Pancreas (tissue), 10 donors: ENCODE measurements around the gene ENTPD1. TPM values are rescaled to one million over a fixed set of nuclear protein-coding genes. Genes with fewer than 3 reads are reported as not detected.

Experiments used
- ATAC-seq, 4 donors: fragments of 200-7000 bp; cut with Tn5 transposase; one replicate each; pipeline versions ENCODE4 v1.8.0 to v1.9.1; 2020; ENCODE audit warnings: mild to moderate bottlenecking in 4 of 4, moderate library complexity in 4 of 4
- DNase-seq, 6 donors: peaks; one replicate each; pipeline ENCODE4 v3.0.0-alpha.2; 2020
- FAIRE-seq: peaks from 2 replicates; lab custom pipeline; 2012; peaks lifted over from hg19 to GRCh38; lab: Jason Lieb, UNC
- H3K27ac ChIP-seq, 4 donors: fragments of 200-600 bp; sonication (generic); 1 replicate in 3 of 4; 2 replicates in 1 of 4; pipeline versions ENCODE4 v1.5.0 to v1.8.0; 2020
- H3K27me3 ChIP-seq, 4 donors: fragments of 200-600 bp; one replicate each; pipeline ENCODE4 v1.8.0; 2021
- H3K36me3 ChIP-seq, 3 donors: fragments of 200-600 bp; sonication (generic) in 1 of 3; one replicate each; pipeline versions ENCODE4 v1.5.0 to v1.8.0; 2020 to 2021
- H3K4me1 ChIP-seq, 3 donors: fragments of 200-600 bp; one replicate each; pipeline ENCODE4 v1.8.0; 2021
- H3K4me3 ChIP-seq, 4 donors: fragments of 200-600 bp; sonication (generic) in 2 of 4; one replicate each; pipeline versions ENCODE4 v1.5.0 to v1.8.0; 2020 to 2021
- H3K9me3 ChIP-seq, 4 donors: fragments of 200-600 bp; one replicate each; pipeline ENCODE4 v1.8.0; 2021
- CTCF ChIP-seq, 4 donors: fragments of 200-600 bp; sonication (generic) in 3 of 4; IDR thresholded peaks; one replicate each; pipeline versions ENCODE4 v1.5.0 to v1.8.0; 2021; ENCODE audit warnings: antibody characterized with exemption in 4 of 4
- WGBS, 2 donors: extraction: QIAGEN DNeasy Blood & Tissue Kit; methylation state at CpG; one replicate each; pipeline ENCODE4 v1.1.7; 2013; 5-methylcytosine and 5-hydroxymethylcytosine counted together
- intact Hi-C, 3 donors: fragments of 100-400 bp; cut with DNase I; formaldehyde crosslinking; loops; one replicate each; pipeline versions ENCODE4 v1.11.1 to v1.14.2; 2022
- polyA plus RNA-seq, 2 donors: library from polyadenylated mRNA; stranded (reverse); fragments of 200-250 nt; gene quantifications; one replicate each; pipeline ENCODE4 v1.2.3, GENCODE V29; 2013
- total RNA-seq, 6 donors: library from RNA; stranded (reverse); fragmentation: NEBNext Ultra II Directional in 4 of 6; extraction: Animal tissue kit (Norgen Biotek cat#: 25700) in 4 of 6; gene quantifications; one replicate each; pipeline versions ENCODE4 v1.2.1 to v1.2.4, GENCODE V29; 2021 to 2023
- donor health status: healthy with polysubstance abuse.
- donor health status: DM: no; HTN: no; CAD: no; lungs with moderate emphysema.
- donor health status: DM: no; HTN: no; CAD: no.
- donor health status: control.
- donor health status: control.
- donor health status: Bipolar disorder and iron deficiency.
- donor health status: DM: yes; HTN: yes; CAD: no.
- donor health status: DM: no; HTN: no; CAD: no.
- donor health status: DM: no; HTN: no; CAD: no.
- donor health status: DM: yes; HTN: yes; CAD: no.

Gene ENTPD1
- total and polyA plus RNA-seq, 8 donors: 0.67 to 10.9 (median 1.8) TPM

- H3K27ac ChIP-seq: no peak overlapping the region
- no peak for FAIRE-seq
- 92 to 93% methylated on average over 3 of the region's 3 CpGs for WGBS, 2 donors
Observed at GRCh38 chr10:95784279-95784913, 28.4 kb downstream of the ENTPD1 start.

GRCh38 chr10:95785317-95785716 lies 29.4 kb downstream of the ENTPD1 start:
- no peak overlapping the region for H3K27ac ChIP-seq
- FAIRE-seq: no peak
- TF ChIP-seq CTCF (IDR thresholded peaks at IDR 0.05): no peak
- H3K4me1 ChIP-seq: no peaks in the 10 kb centered on the region
- H3K27me3 ChIP-seq: no peaks in the 10 kb centered on the region
- WGBS, 2 donors: 86 to 94% methylated on average over 1 of the region's 1 CpG
- H3K9me3 ChIP-seq: no peaks in the 10 kb centered on the region
- no peak for DNase-seq
- H3K36me3 ChIP-seq: no peaks in the 10 kb centered on the region
- intact Hi-C loops: no loop called here
- no peak for ATAC-seq
- no peak overlapping the region for H3K4me3 ChIP-seq

More at GRCh38 chr10:95784279-95784913, 28.4 kb downstream of the ENTPD1 start:
- no peaks in the 10 kb centered on the region for H3K27me3 ChIP-seq
- no peaks in the 10 kb centered on the region for H3K4me1 ChIP-seq
- intact Hi-C loops: no loop called here
- TF ChIP-seq CTCF (IDR thresholded peaks at IDR 0.05): no peak
- H3K4me3 ChIP-seq: no peak overlapping the region
- DNase-seq: no peak
- H3K9me3 ChIP-seq: no peaks in the 10 kb centered on the region
- ATAC-seq: peak in 1 of 4 donors; percentile 45
- H3K36me3 ChIP-seq: no peaks in the 10 kb centered on the region

- ATAC-seq (no peak), DNase-seq (no peak), FAIRE-seq (no peak)
- intact Hi-C loops: no loop called here
- 84 to 87% methylated on average over 5 of the region's 5 CpGs for WGBS, 2 donors
- Histone ChIP-seq H3K4me3 (no peak overlapping the region), H3K27ac (no peak overlapping the region), H3K27me3 (no peaks in the 10 kb centered on the region), H3K4me1 (no peaks in the 10 kb centered on the region), H3K36me3 (no peaks in the 10 kb centered on the region), H3K9me3 (no peaks in the 10 kb centered on the region)
- TF ChIP-seq CTCF (IDR thresholded peaks at IDR 0.05): no peak
Observed at GRCh38 chr10:95785942-95786669, 30.1 kb downstream of the ENTPD1 start.

- TF ChIP-seq CTCF (IDR thresholded peaks at IDR 0.05): no peak
- H3K4me1 ChIP-seq: no peaks in the 10 kb centered on the region
- H3K36me3 ChIP-seq: no peaks in the 10 kb centered on the region
- intact Hi-C loops: no loop called here
- 65 to 74% methylated on average over 1 of the region's 1 CpG for WGBS, 2 donors
- no peak overlapping the region for H3K4me3 ChIP-seq
- no peak overlapping the region for H3K27ac ChIP-seq
- no peak for FAIRE-seq
- H3K27me3 ChIP-seq: no peaks in the 10 kb centered on the region
- no peak for DNase-seq
- no peaks in the 10 kb centered on the region for H3K9me3 ChIP-seq
- no peak for ATAC-seq
Observed at GRCh38 chr10:95787447-95787846, 31.5 kb downstream of the ENTPD1 start.

- peak; percentile 9 for FAIRE-seq
- no peaks in the 10 kb centered on the region for H3K36me3 ChIP-seq
- H3K4me1 ChIP-seq: no peaks in the 10 kb centered on the region
- H3K4me3 ChIP-seq: no peak overlapping the region
- H3K9me3 ChIP-seq: no peaks in the 10 kb centered on the region
- 66 to 81% methylated on average over 2 of the region's 2 CpGs for WGBS, 2 donors
- H3K27ac ChIP-seq: no peak overlapping the region
- no peak for ATAC-seq
- TF ChIP-seq CTCF (IDR thresholded peaks at IDR 0.05): no peak
- no peak for DNase-seq
- H3K27me3 ChIP-seq: no peaks in the 10 kb centered on the region
- intact Hi-C loops: no loop called here
Observed at GRCh38 chr10:95788830-95789229, 32.9 kb downstream of the ENTPD1 start.
